ENCODE results near the gene CITED2.
"Not testable (repeated sequence)": the region's sequence is repeated elsewhere in the genome, so short reads cannot be mapped to it uniquely, and the experiment has no call there.

CITED2 gene

GRCh38 chr6:139374357-139375225 is at the start of gene CITED2:
CITED2 (minus strand) TSS chr6:139374648; CDS start chr6:139373944, 704 bp downstream.
- peak; percentile 82 for DNase-seq (ENCODE audit: low spot score)

GRCh38 chr6:139423037-139423703 is 48.7 kb upstream of the CITED2 start:
- no peak for DNase-seq (ENCODE audit: low spot score)

- no peak for DNase-seq (ENCODE audit: low spot score)
These were observed 47.9 kb upstream of the CITED2 start for GRCh38 chr6:139422105-139423036.

GRCh38 chr6:139418481-139419132 is 44.2 kb upstream of the CITED2 start:
- no peak for DNase-seq (ENCODE audit: low spot score)

GRCh38 chr6:139416146-139416545 is 41.7 kb upstream of the CITED2 start:
- no peak for DNase-seq (ENCODE audit: low spot score)

GRCh38 chr6:139415365-139415764 is 40.9 kb upstream of the CITED2 start:
- DNase-seq (ENCODE audit: low spot score), result no peak

GRCh38 chr6:139412103-139412502 is 37.7 kb upstream of the CITED2 start:
- not testable (repeated sequence) for DNase-seq (ENCODE audit: low spot score)

- peak; percentile 51 for DNase-seq (ENCODE audit: low spot score)
These were observed 34.6 kb upstream of the CITED2 start for GRCh38 chr6:139409026-139409425.

- DNase-seq (ENCODE audit: low spot score), result peak; percentile 78
These were observed 33.3 kb upstream of the CITED2 start for GRCh38 chr6:139407718-139408222.

GRCh38 chr6:139406577-139407343 is 32.3 kb upstream of the CITED2 start:
- DNase-seq (ENCODE audit: low spot score), result no peak

GRCh38 chr6:139402876-139403386 is 28.5 kb upstream of the CITED2 start:
- peak; percentile 76 for DNase-seq (ENCODE audit: low spot score)

- no peak for DNase-seq (ENCODE audit: low spot score)
These were observed 24.2 kb upstream of the CITED2 start for GRCh38 chr6:139398658-139399057.

- no peak for DNase-seq (ENCODE audit: low spot score)
These were observed 21.4 kb upstream of the CITED2 start for GRCh38 chr6:139395891-139396301.

- DNase-seq (ENCODE audit: low spot score), result no peak
These were observed 20.9 kb upstream of the CITED2 start for GRCh38 chr6:139395371-139395770.

GRCh38 chr6:139394027-139394649 is 19.7 kb upstream of the CITED2 start:
- DNase-seq (ENCODE audit: low spot score), result no peak

- no peak for DNase-seq (ENCODE audit: low spot score)
These were observed 18.3 kb upstream of the CITED2 start for GRCh38 chr6:139392794-139393193.

- DNase-seq (ENCODE audit: low spot score), result no peak
These were observed 17.3 kb upstream of the CITED2 start for GRCh38 chr6:139391709-139392108.

GRCh38 chr6:139390447-139390846 is 16.0 kb upstream of the CITED2 start:
- no peak for DNase-seq (ENCODE audit: low spot score)

- no peak for DNase-seq (ENCODE audit: low spot score)
These were observed 13.9 kb upstream of the CITED2 start for GRCh38 chr6:139388384-139388783.

GRCh38 chr6:139386404-139386803 is 12.0 kb upstream of the CITED2 start:
- DNase-seq (ENCODE audit: low spot score), result no peak

Data from hepatic stellate cell (primary cell).